Measurements from ENCODE around the gene SHC3.

GRCh38 chr9:88994469-88995199 is 184.0 kb downstream of the SHC3 start:
- TF ChIP-seq YY1 (IDR thresholded peaks at IDR 0.05; ENCODE audit: low read depth) (no peak), MAX (IDR thresholded peaks at IDR 0.05) (no peak), TAF1 (IDR thresholded peaks at IDR 0.05; ENCODE audit: low read depth) (no peak), REST (IDR thresholded peaks at IDR 0.05; ENCODE audit: low read depth) (no peak), EP300 (IDR thresholded peaks at IDR 0.05; ENCODE audit: borderline replicate concordance) (no peak), RAD21 (IDR thresholded peaks at IDR 0.05; ENCODE audit: low read depth) (no peak)

Data from Ishikawa (cell line).